OCI-LY1 (cell line): Measurements from ENCODE around the gene NRP2.

Experiments used
- H2AFZ ChIP-seq: fragments of 200-600 bp; sonication (generic), shearing (Covaris generic); 2 replicates; pipeline ENCODE4 v1.6.0; 2014; ENCODE audit warnings: antibody characterized with exemption, mild to moderate bottlenecking, low read length
- H3F3A ChIP-seq: fragments of 200-600 bp; sonication (generic), shearing (Covaris generic); 2 replicates; pipeline ENCODE4 v1.6.0; 2014; ENCODE audit warnings: mild to moderate bottlenecking, antibody characterized with exemption, low read length, moderate library complexity; ENCODE audit not compliant: insufficient read depth
- H3K27ac ChIP-seq: fragments of 200-600 bp; sonication (generic); 2 replicates; pipeline ENCODE4 v1.5.1; 2014; ENCODE audit warnings: low read length, mixed run types, mild to moderate bottlenecking, low read depth; ENCODE audit not compliant: poor library complexity, severe bottlenecking
- H3K27me3 ChIP-seq: fragments of 200-600 bp; sonication (generic); 2 replicates; pipeline ENCODE4 v1.6.0; 2014; ENCODE audit warnings: antibody characterized with exemption, mild to moderate bottlenecking, low read length, moderate library complexity; ENCODE audit not compliant: insufficient read depth
- H3K36me3 ChIP-seq: fragments of 200-600 bp; sonication (generic); 2 replicates; pipeline ENCODE4 v1.6.1; 2014; ENCODE audit warnings: mild to moderate bottlenecking, antibody characterized with exemption, low read length, moderate library complexity, mixed read lengths; ENCODE audit not compliant: insufficient read depth
- H3K4me1 ChIP-seq: fragments of 200-600 bp; sonication (generic); 2 replicates; pipeline ENCODE4 v1.5.1; 2014; ENCODE audit warnings: mild to moderate bottlenecking, low read length, moderate library complexity; ENCODE audit not compliant: insufficient read depth, severe bottlenecking
- H3K4me2 ChIP-seq: fragments of 200-600 bp; sonication (generic), shearing (Covaris generic); 2 replicates; pipeline ENCODE4 v1.6.1; 2014; ENCODE audit warnings: low read length
- H3K4me3 ChIP-seq: fragments of 200-600 bp; sonication (generic); 2 replicates; pipeline ENCODE4 v1.5.1; 2014; ENCODE audit warnings: low read length, low read depth, mild to moderate bottlenecking, mixed read lengths; ENCODE audit not compliant: poor library complexity, severe bottlenecking
- H3K79me2 ChIP-seq: fragments of 200-600 bp; shearing (Covaris generic); 2 replicates; pipeline ENCODE4 v1.6.1; 2016; ENCODE audit warnings: mixed run types, low read length, mixed read lengths; ENCODE audit not compliant: insufficient read depth
- H3K9ac ChIP-seq: fragments of 200-600 bp; sonication (generic), shearing (Covaris generic); 2 replicates; pipeline ENCODE4 v1.6.1; 2014; ENCODE audit warnings: mild to moderate bottlenecking, low read length, mixed read lengths
- H3K9me2 ChIP-seq: fragments of 200-600 bp; sonication (generic), shearing (Covaris generic); 2 replicates; pipeline ENCODE4 v1.6.1; 2014; ENCODE audit warnings: low read depth, mild to moderate bottlenecking, low read length, mixed read lengths
- H3K9me3 ChIP-seq: fragments of 200-600 bp; shearing (Covaris generic); 2 replicates; pipeline ENCODE4 v1.6.1; 2014; ENCODE audit warnings: low read length, mixed read lengths
- H4K20me1 ChIP-seq: fragments of 200-600 bp; sonication (generic), shearing (Covaris generic); 2 replicates; pipeline ENCODE4 v1.6.0; 2016; ENCODE audit warnings: mild to moderate bottlenecking, low read length; ENCODE audit not compliant: insufficient read depth
- CTCF ChIP-seq: fragments of 200-600 bp; sonication (generic), shearing (Covaris generic); IDR thresholded peaks from 2 replicates; pipeline ENCODE4 v1.5.1; 2017; ENCODE audit warnings: mild to moderate bottlenecking, antibody characterized with exemption, low read length, moderate library complexity, mixed read lengths
- EZH2 ChIP-seq: fragments of 200-600 bp; sonication (generic), shearing (Covaris generic); IDR thresholded peaks from 2 replicates; pipeline ENCODE4 v1.8.0; 2017; ENCODE audit warnings: borderline replicate concordance, mixed run types, mild to moderate bottlenecking, antibody characterized with exemption, low read length, moderate library complexity, mixed read lengths

NRP2 gene

GRCh38 chr2:205658068-205658467 lies 24.2 kb upstream of the NRP2 start:
- TF ChIP-seq CTCF = no peak
- TF ChIP-seq EZH2 = no peak
- no peaks in the 10 kb centered on the region for H3K4me1 ChIP-seq
- H3K27ac ChIP-seq = no peak overlapping the region
- no peaks in the 10 kb centered on the region for H3K27me3 ChIP-seq
- no peaks in the 10 kb centered on the region for H3K9me3 ChIP-seq
- H3K4me3 ChIP-seq = no peak overlapping the region
- H4K20me1 ChIP-seq = no peaks in the 10 kb centered on the region
- H3F3A ChIP-seq = no peaks in the 10 kb centered on the region
- no peak overlapping the region for H2AFZ ChIP-seq
- no peak overlapping the region for H3K4me2 ChIP-seq
- no peaks in the 10 kb centered on the region for H3K79me2 ChIP-seq
- H3K9me2 ChIP-seq = no peaks in the 10 kb centered on the region
- no peak overlapping the region for H3K9ac ChIP-seq
- no peaks in the 10 kb centered on the region for H3K36me3 ChIP-seq

DNA sequence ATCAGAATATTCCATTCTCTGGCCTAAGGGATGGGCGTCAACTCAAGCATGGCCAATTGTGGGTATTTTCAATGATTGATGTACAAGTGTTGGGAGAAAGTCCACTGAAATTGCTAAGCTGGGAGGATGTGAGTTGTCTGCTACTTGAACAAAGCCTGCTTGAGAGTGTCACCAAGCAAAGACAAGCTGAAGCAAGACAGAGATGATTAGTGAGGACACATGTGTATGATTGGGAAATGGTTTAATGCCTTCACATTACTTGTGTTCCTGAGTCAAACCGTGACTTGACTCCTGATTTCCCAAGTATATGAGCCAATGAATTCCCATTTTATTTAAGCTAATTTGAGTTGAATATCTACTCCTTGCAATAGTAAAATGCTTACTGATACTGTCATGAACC lies 23.7 kb upstream of the NRP2 start:
- Histone ChIP-seq H3K27ac (no peak overlapping the region), H3K9me3 (no peaks in the 10 kb centered on the region), H3K27me3 (no peaks in the 10 kb centered on the region), H3K36me3 (no peaks in the 10 kb centered on the region), H3K9me2 (no peaks in the 10 kb centered on the region), H3K4me3 (no peak overlapping the region), H3K4me1 (no peaks in the 10 kb centered on the region), H3K9ac (no peak overlapping the region), H3K4me2 (no peak overlapping the region), H3F3A (no peaks in the 10 kb centered on the region), H3K79me2 (no peaks in the 10 kb centered on the region), H4K20me1 (no peaks in the 10 kb centered on the region), H2AFZ (no peak overlapping the region)
- no peak for TF ChIP-seq EZH2
- no peak for TF ChIP-seq CTCF

GRCh38 chr2:205659922-205660321 lies 22.4 kb upstream of the NRP2 start:
- Histone ChIP-seq H3K9me2 (no peaks in the 10 kb centered on the region), H3K4me1 (no peaks in the 10 kb centered on the region), H3K4me2 (no peak overlapping the region), H3K27me3 (no peaks in the 10 kb centered on the region), H3K79me2 (no peaks in the 10 kb centered on the region), H3F3A (no peaks in the 10 kb centered on the region), H3K27ac (no peak overlapping the region), H3K4me3 (no peak overlapping the region), H3K36me3 (no peaks in the 10 kb centered on the region), H4K20me1 (no peaks in the 10 kb centered on the region), H2AFZ (no peak overlapping the region), H3K9me3 (no peaks in the 10 kb centered on the region), H3K9ac (no peak overlapping the region)
- no peak for TF ChIP-seq CTCF
- no peak for TF ChIP-seq EZH2
